Ectodermal cell (in vitro differentiated cells): ENCODE data around the gene PARD6G.

Experiments used
- H3K27ac ChIP-seq: 2 replicates; pipeline ENCODE4 v1.7.0; 2013; ENCODE audit warnings: mild to moderate bottlenecking, low read depth, low read length; ENCODE audit not compliant: insufficient read depth, poor library complexity, severe bottlenecking
- H3K27me3 ChIP-seq: 2 replicates; pipeline ENCODE4 v1.7.0; 2013; ENCODE audit warnings: mild to moderate bottlenecking, low read length; ENCODE audit not compliant: insufficient read depth, control insufficient read depth, poor library complexity, severe bottlenecking
- H3K36me3 ChIP-seq: one replicate; pipeline ENCODE4 v1.7.0; 2013; ENCODE audit warnings: low read length; ENCODE audit not compliant: control insufficient read depth, insufficient read depth
- H3K4me1 ChIP-seq: one replicate; pipeline ENCODE4 v1.7.0; 2013; ENCODE audit warnings: low read length; ENCODE audit not compliant: control insufficient read depth, insufficient read depth
- H3K4me3 ChIP-seq: 2 replicates; pipeline ENCODE4 v1.7.0; 2013; ENCODE audit warnings: low read depth, low read length, control low read depth; ENCODE audit not compliant: insufficient read depth
- H3K9me3 ChIP-seq: 2 replicates; pipeline ENCODE4 v1.7.0; 2013; ENCODE audit warnings: mild to moderate bottlenecking, low read length, moderate library complexity; ENCODE audit not compliant: control insufficient read depth
- WGBS, 2 experiments: methylation state at CpG; one replicate each; pipeline ENCODE4 v1.1.7; 2013; ENCODE audit warnings: missing lambda C conversion rate in 2 of 2; 5-methylcytosine and 5-hydroxymethylcytosine counted together

PARD6G gene

DNA sequence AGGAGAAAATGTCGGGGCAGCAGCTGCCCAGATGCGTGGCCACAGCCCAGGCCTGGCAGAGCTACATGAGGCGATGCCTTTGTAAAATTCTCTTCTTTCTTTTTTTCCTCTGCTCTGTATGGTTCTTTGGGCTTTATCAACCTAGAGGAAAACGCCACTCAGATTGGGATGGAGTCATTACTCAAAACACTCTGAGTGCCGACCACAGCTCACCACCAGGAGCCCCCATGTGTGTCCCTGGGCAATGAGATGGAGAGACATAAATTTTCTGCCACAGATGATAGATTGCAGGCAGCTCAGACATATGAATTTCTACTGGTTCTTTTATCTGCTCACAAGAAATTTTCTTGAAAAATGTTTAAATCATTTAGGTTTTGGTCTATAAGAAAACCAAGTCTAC is 56.0 kb downstream of the PARD6G start:
- H3K4me1 ChIP-seq, result peaks cover 3% of the 10 kb centered on the region
- no peak overlapping the region for H3K27ac ChIP-seq
- no peaks in the 10 kb centered on the region for H3K27me3 ChIP-seq
- 93 to 94% methylated on average over 5 of the region's 5 CpGs for WGBS, 2 experiments
- H3K4me3 ChIP-seq, result no peak overlapping the region
- H3K36me3 ChIP-seq, result no peaks in the 10 kb centered on the region
- no peaks in the 10 kb centered on the region for H3K9me3 ChIP-seq

DNA sequence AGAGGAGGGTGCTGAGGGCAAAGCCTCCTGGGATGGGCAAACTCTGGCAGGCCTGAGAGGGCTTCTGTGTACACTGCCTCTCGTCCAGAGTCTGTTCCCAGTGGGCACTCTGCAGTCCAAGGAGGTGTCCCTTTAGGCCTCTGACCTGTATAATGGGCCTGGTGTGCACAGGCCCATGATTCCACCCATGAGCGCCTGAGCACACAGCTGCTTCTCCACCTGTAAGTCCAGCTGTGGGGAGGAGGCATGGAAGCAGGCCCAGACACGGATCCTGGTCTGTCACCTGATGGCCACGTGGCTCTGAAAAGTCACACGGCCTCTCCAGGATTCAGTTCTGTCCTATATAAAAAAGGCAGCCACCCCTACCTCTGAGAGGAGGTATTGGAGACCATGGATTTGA is 57.0 kb downstream of the PARD6G start:
- WGBS, 2 experiments, result 92 to 93% methylated on average over 5 of the region's 5 CpGs
- Histone ChIP-seq H3K9me3 (no peaks in the 10 kb centered on the region), H3K4me3 (no peak overlapping the region), H3K27ac (no peak overlapping the region), H3K36me3 (no peaks in the 10 kb centered on the region), H3K27me3 (no peaks in the 10 kb centered on the region), H3K4me1 (no peaks in the 10 kb centered on the region)

DNA sequence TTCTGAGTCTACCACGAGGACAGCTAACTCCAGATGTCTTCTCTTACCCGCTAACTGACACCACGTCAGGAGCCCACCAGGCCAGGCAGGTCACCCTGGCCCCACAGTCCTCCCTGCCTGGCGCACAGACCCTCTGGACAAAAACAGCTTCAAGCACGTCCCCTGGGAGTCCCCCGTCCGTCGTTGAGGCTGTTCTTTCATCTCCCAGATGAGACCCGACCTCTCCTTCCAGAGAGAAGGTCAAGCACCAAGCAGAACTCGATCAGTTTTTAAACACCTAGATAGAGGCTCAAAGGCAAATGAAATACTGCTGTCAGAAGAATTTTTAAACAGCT is 57.8 kb downstream of the PARD6G start:
- Histone ChIP-seq H3K27me3 (no peaks in the 10 kb centered on the region), H3K4me3 (no peak overlapping the region), H3K4me1 (no peaks in the 10 kb centered on the region), H3K36me3 (no peaks in the 10 kb centered on the region), H3K9me3 (no peaks in the 10 kb centered on the region), H3K27ac (no peak overlapping the region)
- 94% methylated on average over 10 of the region's 10 CpGs for WGBS, 2 experiments

DNA sequence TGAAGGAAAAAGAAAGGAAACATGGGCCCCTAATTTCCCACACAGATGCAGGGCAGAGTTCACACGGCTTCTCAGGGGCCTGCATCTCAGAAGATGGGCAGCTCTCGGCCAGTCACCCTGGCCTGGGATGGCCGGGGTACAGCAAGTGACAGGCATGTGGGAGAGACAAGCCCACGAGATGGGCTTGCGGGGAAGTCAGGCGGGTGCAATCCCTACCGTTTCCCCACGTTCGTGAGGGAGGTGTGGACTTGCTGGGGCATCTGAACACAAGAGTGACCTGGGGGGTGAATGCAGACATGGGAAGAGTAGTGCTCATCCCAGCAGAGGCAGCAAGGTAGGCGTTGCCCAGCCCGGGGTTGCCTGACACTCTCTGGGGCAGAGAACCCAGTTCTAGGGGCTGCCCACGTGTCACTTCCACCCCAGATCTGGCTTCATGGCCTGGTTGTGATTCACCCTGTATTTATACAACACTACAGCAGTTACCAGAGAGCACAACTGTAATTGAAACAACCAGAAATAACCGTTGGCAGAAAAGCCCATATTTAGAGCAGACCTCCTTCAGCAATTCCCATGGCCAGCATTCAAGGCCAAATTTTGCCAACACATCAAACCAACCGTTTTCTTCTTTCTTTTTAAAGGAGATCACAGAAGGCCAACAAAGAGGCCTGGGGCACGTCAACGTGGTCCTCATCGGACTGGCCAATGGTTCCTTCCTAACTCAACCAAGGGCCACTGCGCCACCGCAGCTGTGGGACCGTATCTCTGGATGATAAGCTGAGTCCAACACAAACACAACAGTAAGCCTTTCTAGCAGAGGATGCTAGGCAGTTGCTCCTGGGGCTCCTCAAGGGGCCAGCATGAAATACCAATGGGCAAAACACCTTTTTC is 58.4 kb downstream of the PARD6G start:
- Histone ChIP-seq H3K27ac (no peak overlapping the region), H3K9me3 (no peaks in the 10 kb centered on the region), H3K27me3 (no peaks in the 10 kb centered on the region), H3K4me3 (no peak overlapping the region), H3K36me3 (no peaks in the 10 kb centered on the region), H3K4me1 (no peaks in the 10 kb centered on the region)
- WGBS, 2 experiments, result 95% methylated on average over 20 of the region's 20 CpGs

DNA sequence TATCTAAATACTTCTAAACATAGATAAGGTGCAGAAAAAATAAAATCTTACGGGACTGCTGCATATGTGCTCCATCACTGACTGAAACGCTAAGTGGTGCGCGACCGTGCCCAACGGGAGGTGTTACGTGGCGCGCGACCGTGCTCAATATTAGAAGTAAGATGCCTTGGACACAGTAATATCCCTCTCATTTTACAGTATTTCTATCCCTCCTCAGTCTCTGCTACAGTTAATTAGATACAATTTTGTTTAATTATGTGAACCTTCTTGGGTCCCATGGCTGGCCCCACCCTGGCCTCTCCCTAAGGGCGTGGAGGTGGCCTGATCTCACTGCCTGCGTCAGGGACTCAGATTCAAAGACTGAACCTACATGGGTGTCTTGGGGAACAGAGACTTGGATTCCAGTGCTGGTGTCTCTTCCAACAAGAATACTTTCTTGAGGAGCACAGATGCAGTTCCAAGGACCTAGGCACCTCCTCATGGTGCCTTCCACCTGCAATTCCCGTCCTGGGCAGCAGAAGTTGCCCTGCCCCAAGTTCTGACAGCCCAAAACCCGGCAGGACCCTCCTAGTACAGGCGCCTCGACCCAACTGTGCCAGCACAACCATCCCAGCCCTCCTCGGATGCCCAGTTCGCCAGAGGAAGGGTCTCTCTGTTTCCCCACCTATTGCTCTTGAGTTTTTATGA is 59.2 kb downstream of the PARD6G start:
- 94 to 95% methylated on average over 19 of the region's 19 CpGs for WGBS, 2 experiments
- Histone ChIP-seq H3K9me3 (no peaks in the 10 kb centered on the region), H3K27me3 (no peaks in the 10 kb centered on the region), H3K4me3 (no peak overlapping the region), H3K27ac (no peak overlapping the region), H3K4me1 (no peaks in the 10 kb centered on the region), H3K36me3 (no peaks in the 10 kb centered on the region)

DNA sequence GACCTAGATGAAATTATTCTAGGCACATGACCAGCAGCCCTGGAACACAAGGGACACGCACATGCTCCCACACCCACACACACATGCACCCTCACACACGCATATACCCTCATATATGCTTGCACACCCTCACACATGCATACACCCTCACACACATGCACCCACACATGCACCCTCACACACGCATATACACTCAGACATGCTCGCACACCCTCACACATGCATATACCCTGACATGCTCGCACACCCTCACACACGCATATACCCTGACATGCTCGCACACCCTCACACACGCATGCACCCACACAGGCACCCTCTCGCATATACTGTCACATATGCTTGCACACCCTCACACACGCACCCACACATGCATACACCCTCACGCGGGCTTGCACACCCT is 61.8 kb downstream of the PARD6G start:
- Histone ChIP-seq H3K4me3 (no peak overlapping the region), H3K4me1 (no peaks in the 10 kb centered on the region)
- 95 to 96% methylated on average over 12 of the region's 12 CpGs for WGBS, 2 experiments

DNA sequence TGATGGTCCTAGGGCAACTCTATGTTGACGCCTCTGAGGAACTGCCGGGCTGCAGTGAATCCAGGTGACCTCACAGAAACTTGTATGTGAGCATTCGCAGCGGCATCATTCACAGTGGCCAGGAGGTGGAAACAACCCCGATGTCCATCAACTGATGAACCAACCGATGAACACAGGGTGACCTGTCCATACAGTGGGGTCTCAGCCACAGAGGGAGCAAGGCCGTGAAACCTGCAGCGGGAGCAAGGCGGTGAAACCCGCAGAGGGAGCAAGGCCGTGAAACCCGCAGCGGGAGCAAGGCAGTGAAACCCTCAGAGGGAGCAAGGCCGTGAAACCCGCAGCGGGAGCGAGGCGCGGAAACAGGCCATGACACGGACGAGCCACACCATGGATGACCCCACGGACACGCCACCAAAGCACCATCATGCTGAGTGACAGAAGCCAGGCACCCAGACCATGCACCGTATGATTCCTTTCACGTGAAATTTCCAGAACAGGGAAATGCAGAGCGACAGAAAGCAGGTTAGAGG is 63.0 kb downstream of the PARD6G start:
- Histone ChIP-seq H3K4me1 (no peaks in the 10 kb centered on the region), H3K9me3 (no peaks in the 10 kb centered on the region), H3K27me3 (no peaks in the 10 kb centered on the region), H3K36me3 (no peaks in the 10 kb centered on the region), H3K4me3 (no peak overlapping the region), H3K27ac (no peak overlapping the region)
- 93 to 94% methylated on average over 26 of the region's 26 CpGs for whole genome bisulfite sequencing, 2 experiments

More for the DNA sequence above, 61.8 kb downstream of the PARD6G start:
- Histone ChIP-seq H3K27ac (no peak overlapping the region), H3K9me3 (no peaks in the 10 kb centered on the region), H3K27me3 (no peaks in the 10 kb centered on the region), H3K36me3 (no peaks in the 10 kb centered on the region)

DNA sequence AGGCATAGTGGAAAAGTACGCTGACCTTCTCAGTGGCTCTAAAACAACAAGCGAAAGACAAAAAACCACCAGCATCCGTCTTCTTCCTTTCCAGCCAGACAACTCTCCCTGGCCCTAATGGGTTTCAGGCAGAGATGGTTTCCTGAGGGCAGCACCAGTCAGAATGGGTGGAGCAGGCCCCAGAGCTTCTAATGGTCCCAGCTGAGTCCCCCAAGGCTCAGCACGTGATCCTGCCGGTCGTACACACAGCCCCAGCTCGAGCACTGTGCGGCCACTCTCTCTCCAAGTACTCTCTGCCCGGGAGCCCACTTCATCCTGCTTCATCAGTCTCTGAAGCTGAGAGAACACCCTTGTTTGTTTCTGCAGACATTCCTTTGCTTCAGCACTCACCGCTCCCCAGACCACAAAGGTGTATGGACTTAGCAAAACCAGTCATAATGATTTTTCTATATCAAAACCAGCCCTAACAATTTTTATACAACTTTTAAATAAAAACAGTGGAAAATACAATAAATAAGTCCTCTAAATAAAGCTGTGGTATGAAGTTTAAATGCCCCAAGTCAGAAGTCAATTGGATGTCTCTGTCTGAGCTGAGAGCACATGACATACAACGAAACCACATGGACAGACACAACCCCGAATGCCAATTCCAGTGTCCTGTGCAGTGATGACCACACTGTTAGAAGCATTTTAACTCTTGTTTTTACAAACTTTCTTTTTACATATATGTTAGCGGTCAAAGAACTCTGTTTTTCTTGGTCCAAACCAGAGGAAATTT is 63.9 kb downstream of the PARD6G start:
- H3K27me3 ChIP-seq, result no peaks in the 10 kb centered on the region
- H3K27ac ChIP-seq, result no peak overlapping the region
- no peaks in the 10 kb centered on the region for H3K4me1 ChIP-seq
- H3K9me3 ChIP-seq, result no peaks in the 10 kb centered on the region
- WGBS, 2 experiments, result 90 to 91% methylated on average over 13 of the region's 13 CpGs
- H3K36me3 ChIP-seq, result no peaks in the 10 kb centered on the region
- no peak overlapping the region for H3K4me3 ChIP-seq

DNA sequence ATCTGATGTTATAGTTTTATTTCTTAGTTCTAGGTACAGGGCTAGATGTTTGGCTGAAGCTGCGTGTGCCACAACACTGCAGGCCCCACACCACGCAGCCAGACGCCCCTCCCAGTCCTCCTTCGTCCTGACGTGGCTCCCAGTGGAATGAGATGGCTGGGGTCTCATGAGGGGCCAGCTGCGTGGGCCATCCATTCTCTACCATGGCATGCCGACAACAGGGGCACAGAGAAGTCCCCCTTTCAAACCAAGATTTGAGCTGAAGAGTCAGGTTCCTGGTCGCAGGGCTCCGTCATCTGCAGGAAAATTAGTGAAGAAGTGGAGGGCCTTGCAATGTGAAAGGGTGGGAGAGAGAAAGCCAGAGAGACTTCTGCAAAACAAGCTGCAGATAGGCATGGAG is 64.5 kb downstream of the PARD6G start:
- no peak overlapping the region for H3K27ac ChIP-seq
- H3K27me3 ChIP-seq, result no peaks in the 10 kb centered on the region
- no peaks in the 10 kb centered on the region for H3K9me3 ChIP-seq
- no peaks in the 10 kb centered on the region for H3K36me3 ChIP-seq
- WGBS, 2 experiments, result 93% methylated on average over 9 of the region's 9 CpGs
- no peak overlapping the region for H3K4me3 ChIP-seq
- no peaks in the 10 kb centered on the region for H3K4me1 ChIP-seq
